OCI-LY7 (cell line): Measurements from ENCODE around the gene ZNF763. TPM values are rescaled to one million over a fixed set of nuclear protein-coding genes. Genes with fewer than 3 reads are reported as not detected.

Experiments
- BruUV-seq: library from RNA; stranded (reverse); fragments of 400-500 nt; replicated peaks from 2 replicates; lab custom pipeline; 2021; lab: Mats Ljungman, UMichigan
- CTCF ChIA-PET: fragments of 300-600 bp; sonication (Branson Sonifier 250); formaldehyde crosslinking; loops from one replicate; lab custom pipeline; 2022; ENCODE audit warnings: antibody characterized with exemption; ENCODE audit not compliant: unreplicated experiment; lab: Charles Lee
- POLR2A ChIA-PET: fragments of 300-600 bp; sonication (Branson Sonifier 250); formaldehyde crosslinking; loops from one replicate; lab custom pipeline; 2022; ENCODE audit warnings: antibody characterized with exemption; lab: Charles Lee
- DNase-seq: peaks from one replicate; pipeline ENCODE4 v3.0.0-alpha.2; 2015; ENCODE audit warnings: low spot score
- H2AFZ ChIP-seq: fragments of 200-600 bp; sonication (generic), shearing (Covaris generic); 2 replicates; pipeline ENCODE4 v1.6.1; 2014; ENCODE audit warnings: mild to moderate bottlenecking, antibody characterized with exemption, low read length, moderate library complexity
- H3K27ac ChIP-seq: fragments of 200-600 bp; sonication (generic); 2 replicates; pipeline ENCODE4 v1.5.1; 2014; ENCODE audit warnings: mixed run types, low read depth, mild to moderate bottlenecking, moderate library complexity, low read length, inconsistent platforms; ENCODE audit not compliant: poor library complexity, severe bottlenecking
- H3K36me3 ChIP-seq: fragments of 200-600 bp; sonication (generic); 2 replicates; pipeline ENCODE4 v1.6.1; 2014; ENCODE audit warnings: mild to moderate bottlenecking, antibody characterized with exemption, low read length, moderate library complexity, mixed read lengths; ENCODE audit not compliant: insufficient read depth
- H3K4me1 ChIP-seq: fragments of 200-600 bp; sonication (generic); 2 replicates; pipeline ENCODE4 v1.5.1; 2014; ENCODE audit warnings: mild to moderate bottlenecking, low read length; ENCODE audit not compliant: insufficient read depth, poor library complexity, severe bottlenecking
- H3K4me2 ChIP-seq: fragments of 200-600 bp; sonication (generic); 2 replicates; pipeline ENCODE4 v1.6.1; 2014; ENCODE audit warnings: mild to moderate bottlenecking, low read length
- H3K4me3 ChIP-seq: fragments of 200-600 bp; sonication (generic); 2 replicates; pipeline ENCODE4 v1.5.1; 2014; ENCODE audit warnings: mild to moderate bottlenecking, low read depth, low read length; ENCODE audit not compliant: poor library complexity, severe bottlenecking
- H3K79me2 ChIP-seq: fragments of 200-600 bp; sonication (generic); 2 replicates; pipeline ENCODE4 v1.6.1; 2016; ENCODE audit warnings: low read depth, mild to moderate bottlenecking, low read length, moderate library complexity, mixed read lengths; ENCODE audit not compliant: insufficient read depth
- H3K9me2 ChIP-seq: fragments of 200-600 bp; sonication (generic); 2 replicates; pipeline ENCODE4 v1.6.1; 2016; ENCODE audit warnings: mild to moderate bottlenecking, low read length, mixed read lengths; ENCODE audit not compliant: insufficient read depth
- H3K9me3 ChIP-seq: fragments of 200-600 bp; sonication (generic); 2 replicates; pipeline ENCODE4 v1.6.1; 2014; ENCODE audit warnings: mild to moderate bottlenecking, mixed run types, low read length, mixed read lengths
- H4K20me1 ChIP-seq: fragments of 200-600 bp; sonication (generic); 2 replicates; pipeline ENCODE4 v1.6.1; 2014; ENCODE audit warnings: mild to moderate bottlenecking, antibody characterized with exemption, low read length, moderate library complexity, mixed read lengths; ENCODE audit not compliant: insufficient read depth
- CTCF ChIP-seq: fragments of 200-600 bp; sonication (generic); conservative IDR thresholded peaks from 2 replicates; pipeline ENCODE4 v1.5.1; 2014; ENCODE audit warnings: mild to moderate bottlenecking, antibody characterized with exemption, low read length, moderate library complexity, mixed read lengths
- EZH2phosphoT487 ChIP-seq: fragments of 200-600 bp; sonication (generic); IDR thresholded peaks from 2 replicates; pipeline ENCODE4 v1.6.1; 2018; ENCODE audit warnings: low read depth, borderline replicate concordance, mild to moderate bottlenecking, mixed run types, antibody characterized with exemption, low read length, moderate library complexity, mixed read lengths
- intact Hi-C: fragments of 100-400 bp; cut with micrococcal nuclease; formaldehyde crosslinking; loops from one replicate; pipeline ENCODE4 v1.10.0; 2022; ENCODE audit not compliant: unreplicated experiment
- total RNA-seq, 2 experiments: library from RNA; depleted of rRNA in 1 of 2; stranded (reverse); fragments of >200 nt in 1 of 2; shearing (Covaris generic) in 1 of 2; gene quantifications; 2 replicates each; pipeline ENCODE4 v1.2.3, GENCODE V29; 2014 to 2022

ZNF763 gene
- total RNA-seq, 2 experiments from 2014 or later: 2.7 to 6.2 TPM

GRCh38 chr19:11995174-11995573 is 30.3 kb downstream of the ZNF763 start:
- ChIA-PET POLR2A (no interaction called here), CTCF (no interaction called here)
- H4K20me1 ChIP-seq: no peaks in the 10 kb centered on the region; the same call in 1 of the 2 replicates
- no TSS peak for BruUV-seq
- H3K4me1 ChIP-seq: peaks cover 39% of the 10 kb centered on the region
- intact Hi-C loops: no loop called here
- H3K4me3 ChIP-seq: no peak overlapping the region
- peaks cover 98% of the 10 kb centered on the region for H3K79me2 ChIP-seq
- H3K9me2 ChIP-seq: no peaks in the 10 kb centered on the region
- peaks cover 61% of the 10 kb centered on the region for H3K36me3 ChIP-seq
- no peak for TF ChIP-seq EZH2phosphoT487
- TF ChIP-seq CTCF: no peak
- no peak overlapping the region for H3K27ac ChIP-seq
- no peak for DNase-seq
- H2AFZ ChIP-seq: no peak overlapping the region
- H3K9me3 ChIP-seq: no peaks in the 10 kb centered on the region
- no peak overlapping the region for H3K4me2 ChIP-seq

GRCh38 chr19:12000152-12000981 is 35.5 kb downstream of the ZNF763 start:
- ChIA-PET CTCF (no interaction called here), POLR2A (interaction anchor here (0.8 kb wide), 2 partner anchors 10 to 13 kb away, joined by 3 read pairs; no protein-coding TSS in a partner anchor)
- H3K4me2 ChIP-seq: peak overlapping the region; percentile 30
- peaks cover 77% of the 10 kb centered on the region for H3K36me3 ChIP-seq
- peaks cover 23% of the 10 kb centered on the region for H3K4me1 ChIP-seq
- H3K27ac ChIP-seq: peak overlapping the region; percentile 28
- no peaks in the 10 kb centered on the region for H3K9me2 ChIP-seq
- TF ChIP-seq EZH2phosphoT487 (no peak), CTCF (no peak)
- H3K79me2 ChIP-seq: peaks cover 64% of the 10 kb centered on the region
- intact Hi-C loops: no loop called here
- no peak overlapping the region for H2AFZ ChIP-seq
- H4K20me1 ChIP-seq: no peaks in the 10 kb centered on the region
- H3K9me3 ChIP-seq: no peaks in the 10 kb centered on the region
- no TSS peak for BruUV-seq
- H3K4me3 ChIP-seq: no peak overlapping the region
- DNase-seq: peak; percentile 18
